Measurements from ENCODE around the gene PAM. TPM values are rescaled to one million over a fixed set of nuclear protein-coding genes. Genes with fewer than 3 reads are reported as not detected.

PAM gene
- total RNA-seq, 2 donors from 2014 or later = 76.8 to 171 TPM

DNA sequence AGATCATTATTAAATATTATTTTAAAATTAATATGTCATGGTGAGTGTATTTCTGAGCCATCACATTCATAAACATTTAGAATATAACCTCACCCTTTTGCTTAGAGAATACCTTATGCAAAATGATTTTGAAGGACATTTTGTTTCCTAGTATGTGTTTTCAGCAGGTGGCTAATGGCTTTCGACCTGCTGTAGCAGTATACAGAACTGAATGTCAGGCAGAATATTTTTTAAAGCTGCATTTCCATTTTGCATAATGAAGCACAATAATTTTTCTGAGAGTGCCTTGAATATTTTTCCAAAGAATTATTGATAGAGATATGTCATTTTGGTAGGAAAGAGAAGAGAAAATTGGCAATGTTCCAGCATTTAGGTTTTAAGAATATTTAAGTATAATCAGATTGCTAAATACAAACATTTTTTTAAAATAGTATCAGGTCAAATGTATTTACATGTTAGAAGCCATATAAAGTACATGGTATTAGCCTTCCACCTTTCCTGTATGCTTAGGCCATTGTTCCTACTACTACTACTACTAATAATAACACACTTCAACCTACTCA, 42.3 kb downstream of the PAM start:
- no peaks in the 10 kb centered on the region for H3K36me3 ChIP-seq
- H3K27ac ChIP-seq = no peak overlapping the region
- H3K4me3 ChIP-seq = no peak overlapping the region
- intact Hi-C loops (cut with DNase I) = no loop called here
- H3K4me1 ChIP-seq (replicated peaks) = no peaks in the 10 kb centered on the region
- DNase-seq (ENCODE audit: low spot score) = no peak
- TF ChIP-seq POLR2AphosphoS5 (IDR thresholded peaks at IDR 0.05) = no peak
- TF ChIP-seq, protein P1, sequence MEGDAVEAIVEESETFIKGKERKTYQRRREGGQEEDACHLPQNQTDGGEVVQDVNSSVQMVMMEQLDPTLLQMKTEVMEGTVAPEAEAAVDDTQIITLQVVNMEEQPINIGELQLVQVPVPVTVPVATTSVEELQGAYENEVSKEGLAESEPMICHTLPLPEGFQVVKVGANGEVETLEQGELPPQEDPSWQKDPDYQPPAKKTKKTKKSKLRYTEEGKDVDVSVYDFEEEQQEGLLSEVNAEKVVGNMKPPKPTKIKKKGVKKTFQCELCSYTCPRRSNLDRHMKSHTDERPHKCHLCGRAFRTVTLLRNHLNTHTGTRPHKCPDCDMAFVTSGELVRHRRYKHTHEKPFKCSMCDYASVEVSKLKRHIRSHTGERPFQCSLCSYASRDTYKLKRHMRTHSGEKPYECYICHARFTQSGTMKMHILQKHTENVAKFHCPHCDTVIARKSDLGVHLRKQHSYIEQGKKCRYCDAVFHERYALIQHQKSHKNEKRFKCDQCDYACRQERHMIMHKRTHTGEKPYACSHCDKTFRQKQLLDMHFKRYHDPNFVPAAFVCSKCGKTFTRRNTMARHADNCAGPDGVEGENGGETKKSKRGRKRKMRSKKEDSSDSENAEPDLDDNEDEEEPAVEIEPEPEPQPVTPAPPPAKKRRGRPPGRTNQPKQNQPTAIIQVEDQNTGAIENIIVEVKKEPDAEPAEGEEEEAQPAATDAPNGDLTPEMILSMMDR (IDR thresholded peaks at IDR 0.05) = no peak
- no peak for TF ChIP-seq POLR2A (IDR thresholded peaks at IDR 0.05)
- 93% methylated on average over 1 of the region's 1 CpG for WGBS
- H3K9me3 ChIP-seq = no peaks in the 10 kb centered on the region
- H3K27me3 ChIP-seq (replicated peaks; ENCODE audit: insufficient read depth) = no peaks in the 10 kb centered on the region

DNA sequence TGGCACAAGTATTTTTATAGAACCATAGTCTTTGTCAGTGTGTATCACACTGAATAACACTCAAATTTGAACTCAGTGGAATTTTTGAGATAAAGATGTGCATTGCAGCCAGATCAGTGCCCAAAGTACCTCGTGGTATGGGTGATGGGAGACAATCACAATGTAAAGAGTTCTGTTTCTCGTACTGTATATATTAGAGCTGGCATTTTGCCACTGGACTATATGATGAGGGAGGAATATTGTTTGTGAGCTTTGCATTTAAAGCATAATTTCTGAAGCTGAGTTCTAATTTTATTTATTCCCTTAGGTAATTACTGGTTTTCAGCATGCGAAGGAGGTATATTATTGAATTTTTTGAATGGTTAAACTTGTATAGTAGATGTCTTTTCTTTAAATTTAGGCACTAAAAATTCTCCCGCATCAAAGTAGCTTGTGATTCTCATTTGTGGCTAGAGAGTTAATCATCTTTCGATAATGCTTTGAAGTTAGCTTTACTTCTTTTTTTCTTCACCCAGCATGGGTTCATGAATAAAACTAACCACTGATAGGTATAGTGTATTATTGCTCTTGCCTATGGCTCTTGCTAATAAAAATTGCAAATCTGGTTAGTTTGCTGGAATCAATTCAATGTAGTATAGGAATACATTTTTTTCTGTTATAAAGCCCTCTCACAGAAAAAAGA, 43.1 kb downstream of the PAM start:
- TF ChIP-seq, protein P1 (IDR thresholded peaks at IDR 0.05) = no peak
- TF ChIP-seq POLR2AphosphoS5 (IDR thresholded peaks at IDR 0.05) (no peak), POLR2A (IDR thresholded peaks at IDR 0.05) (no peak)
- H3K4me1 ChIP-seq (replicated peaks) = no peaks in the 10 kb centered on the region
- intact Hi-C loops (cut with DNase I) = no loop called here
- no peaks in the 10 kb centered on the region for H3K9me3 ChIP-seq
- 94% methylated on average over 5 of the region's 5 CpGs for WGBS
- DNase-seq (ENCODE audit: low spot score) = no peak
- no peaks in the 10 kb centered on the region for H3K36me3 ChIP-seq
- H3K27ac ChIP-seq = no peak overlapping the region
- H3K4me3 ChIP-seq = no peak overlapping the region
- no peaks in the 10 kb centered on the region for H3K27me3 ChIP-seq (replicated peaks; ENCODE audit: insufficient read depth)

DNA sequence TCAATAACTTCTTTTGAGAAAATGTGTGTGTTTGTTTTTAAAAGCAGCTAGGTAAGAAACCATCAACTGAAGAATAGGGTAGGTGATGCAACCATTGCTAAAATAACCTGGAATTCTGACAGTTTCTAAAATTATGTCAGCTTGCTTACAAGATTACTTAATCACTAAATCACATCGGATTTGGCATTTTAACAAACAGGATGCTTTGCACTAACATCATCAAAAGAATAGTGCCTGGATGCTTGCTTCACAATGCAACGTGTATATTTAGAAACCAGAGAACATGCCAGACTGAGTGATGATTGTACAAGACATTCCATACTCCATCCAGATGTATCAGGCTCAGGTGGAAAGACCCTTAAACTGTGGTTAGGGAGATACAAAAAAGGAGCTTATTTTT, 43.9 kb downstream of the PAM start:
- H3K27me3 ChIP-seq (replicated peaks; ENCODE audit: insufficient read depth) = no peaks in the 10 kb centered on the region
- intact Hi-C loops (cut with DNase I) = no loop called here
- no peak for DNase-seq (ENCODE audit: low spot score)
- no peaks in the 10 kb centered on the region for H3K36me3 ChIP-seq
- no peaks in the 10 kb centered on the region for H3K4me1 ChIP-seq (replicated peaks)
- no peak overlapping the region for H3K27ac ChIP-seq
- TF ChIP-seq POLR2A (IDR thresholded peaks at IDR 0.05) (no peak), POLR2AphosphoS5 (IDR thresholded peaks at IDR 0.05) (no peak)
- TF ChIP-seq, protein P1 (IDR thresholded peaks at IDR 0.05) = no peak
- 28% methylated on average over 2 of the region's 2 CpGs for WGBS
- no peaks in the 10 kb centered on the region for H3K9me3 ChIP-seq
- H3K4me3 ChIP-seq = no peak overlapping the region

DNA sequence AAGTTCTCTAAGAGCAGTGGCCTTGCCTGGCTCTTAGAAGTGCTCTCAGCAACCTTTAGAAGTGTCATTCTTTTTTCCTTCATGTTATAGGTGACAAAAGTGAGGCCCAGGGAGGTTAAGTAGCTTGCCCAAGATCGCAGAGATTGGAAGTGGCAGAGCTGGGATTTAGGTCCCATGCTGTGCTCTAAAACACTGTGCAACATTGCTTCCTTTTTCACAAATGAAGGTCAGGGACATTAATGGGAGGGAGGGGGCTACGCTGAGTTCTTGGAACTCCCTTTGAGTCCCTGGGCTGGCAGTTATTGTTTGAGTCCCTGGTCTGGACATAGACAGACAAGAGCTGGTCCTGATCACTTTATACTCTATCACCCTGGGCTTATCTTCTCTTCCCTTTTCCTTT, 45.3 kb downstream of the PAM start:
- intact Hi-C loops (cut with DNase I) = no loop called here
- Histone ChIP-seq H3K36me3 (no peaks in the 10 kb centered on the region), H3K4me3 (no peak overlapping the region), H3K27ac (no peak overlapping the region), H3K9me3 (no peaks in the 10 kb centered on the region), H3K27me3 (replicated peaks; ENCODE audit: insufficient read depth) (no peaks in the 10 kb centered on the region), H3K4me1 (replicated peaks) (no peaks in the 10 kb centered on the region)
- DNase-seq (ENCODE audit: low spot score) = no peak
- TF ChIP-seq, protein P1 (IDR thresholded peaks at IDR 0.05) = no peak
- TF ChIP-seq POLR2AphosphoS5 (IDR thresholded peaks at IDR 0.05) (no peak), POLR2A (IDR thresholded peaks at IDR 0.05) (no peak)
- 92% methylated on average over 2 of the region's 2 CpGs for WGBS

DNA sequence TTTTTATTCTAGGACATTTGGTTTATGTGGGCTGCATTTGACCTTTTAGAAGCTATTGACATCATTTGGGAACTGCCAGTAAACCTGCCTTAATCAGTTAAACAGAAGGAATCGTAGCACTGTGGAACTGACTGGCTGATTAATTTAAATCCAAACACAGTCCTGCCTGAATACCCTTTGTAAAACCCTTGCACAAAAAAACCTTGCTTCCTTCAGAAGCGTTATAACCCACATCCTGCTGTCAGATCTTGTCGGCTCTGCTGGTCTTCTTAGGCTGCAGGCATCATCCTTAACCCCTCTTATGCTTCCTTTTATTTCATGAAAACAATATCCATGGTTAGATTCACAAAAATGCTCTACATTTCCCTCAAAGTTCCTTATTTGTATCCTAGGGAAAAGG, 46.3 kb downstream of the PAM start:
- H3K9me3 ChIP-seq = no peaks in the 10 kb centered on the region
- no peak overlapping the region for H3K4me3 ChIP-seq
- intact Hi-C loops (cut with DNase I) = no loop called here
- no peak for DNase-seq (ENCODE audit: low spot score)
- TF ChIP-seq, protein P1 (IDR thresholded peaks at IDR 0.05) = no peak
- no peak for TF ChIP-seq POLR2AphosphoS5 (IDR thresholded peaks at IDR 0.05)
- no peak for TF ChIP-seq POLR2A (IDR thresholded peaks at IDR 0.05)
- WGBS = 40% methylated on average over 3 of the region's 3 CpGs
- H3K4me1 ChIP-seq (replicated peaks) = no peaks in the 10 kb centered on the region
- no peak overlapping the region for H3K27ac ChIP-seq
- H3K36me3 ChIP-seq = no peaks in the 10 kb centered on the region
- no peaks in the 10 kb centered on the region for H3K27me3 ChIP-seq (replicated peaks; ENCODE audit: insufficient read depth)

Measured in prostate gland (tissue), 2 donors.